CD4-positive, alpha-beta T cell treated with Interleukin-12 subunit alpha and Interleukin-12 subunit beta, for 1 hour (primary cell): ENCODE data around the gene ZDHHC7.
A peak's percentile ranks its signal among the peaks of the same experiment; 100 is the strongest.
"Not testable (repeated sequence)": the region's sequence is repeated elsewhere in the genome, so short reads cannot be mapped to it uniquely, and the experiment has no call there.

Source experiments
- DNase-seq: peaks from one replicate; pipeline ENCODE4 v3.0.0-alpha.2; 2020

The ZDHHC7 gene

DNA sequence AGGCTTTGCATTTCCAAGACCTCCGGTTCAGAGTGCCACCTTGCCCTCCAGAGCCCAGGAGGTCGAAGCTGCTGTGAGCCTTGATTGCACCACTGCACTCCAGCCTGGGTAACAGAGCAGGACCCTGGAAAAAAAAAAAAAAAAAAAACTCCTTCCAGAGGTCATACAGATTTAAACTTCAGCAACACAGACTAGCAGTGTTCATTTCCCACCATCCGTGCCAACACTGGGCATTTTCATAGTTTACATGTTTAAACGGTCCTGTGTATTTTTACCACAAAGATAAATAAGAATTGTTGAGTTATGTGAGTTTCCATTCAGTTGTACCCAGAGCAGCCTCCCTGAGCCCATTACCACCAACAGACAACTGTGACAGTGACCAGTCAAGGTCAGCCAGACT lies 50.4 kb downstream of the ZDHHC7 start:
- DNase-seq = no peak

DNA sequence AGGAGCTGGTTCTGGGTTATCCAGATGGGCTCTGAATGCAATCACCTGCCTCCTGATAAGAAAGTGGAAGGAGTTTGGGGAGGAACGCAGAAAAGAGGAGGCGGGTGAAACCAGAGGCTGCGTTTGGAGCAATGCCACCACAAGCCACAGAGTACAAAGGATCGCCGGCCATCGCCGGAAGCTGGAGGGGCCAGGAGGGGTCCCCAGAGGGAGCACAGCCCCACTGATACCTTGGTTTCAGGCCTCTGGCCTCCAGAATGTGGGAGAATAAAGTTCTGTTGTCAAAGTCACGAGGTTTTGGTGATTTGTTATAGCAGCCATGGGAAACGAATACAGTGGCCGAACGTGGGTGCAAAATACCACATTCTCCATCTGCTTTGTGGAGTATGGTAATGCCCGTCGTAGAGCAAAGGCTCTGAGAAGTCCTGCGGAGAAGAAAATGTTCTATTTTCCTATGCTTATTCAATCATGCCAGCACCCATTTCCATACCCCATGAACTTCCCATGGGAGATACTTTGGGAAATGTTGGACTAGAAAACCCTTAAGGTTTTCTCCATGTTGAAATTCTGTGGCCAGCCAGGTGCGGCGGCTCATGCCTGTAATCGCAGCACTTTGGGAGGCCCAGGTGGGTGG lies 51.4 kb downstream of the ZDHHC7 start:
- DNase-seq = no peak

DNA sequence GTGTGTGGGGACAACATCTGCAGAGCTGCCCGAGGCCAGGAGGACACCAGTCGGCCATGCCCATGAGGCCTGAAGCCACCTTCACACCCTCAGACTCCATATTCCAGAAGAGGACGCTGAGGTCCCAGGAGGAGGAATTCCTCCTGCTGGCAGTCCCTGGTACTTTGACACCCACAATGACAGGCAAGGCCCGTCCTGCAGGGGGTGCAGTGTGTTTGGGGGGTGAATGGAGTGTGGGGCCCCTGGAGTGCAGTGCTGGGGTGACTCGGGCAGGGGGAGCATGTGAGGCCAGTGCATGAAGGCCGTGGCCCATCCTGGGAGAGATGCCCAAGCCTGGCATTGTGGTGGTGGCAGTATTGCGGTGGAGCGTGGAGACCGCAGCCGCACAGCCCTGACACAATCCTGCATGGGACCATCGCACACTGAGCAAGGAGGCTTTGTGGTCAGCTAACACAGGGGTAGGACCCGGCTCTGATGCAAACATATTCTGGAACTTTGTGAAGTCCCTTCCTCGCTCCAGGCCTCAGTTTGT lies 52.2 kb downstream of the ZDHHC7 start:
- DNase-seq = no peak

DNA sequence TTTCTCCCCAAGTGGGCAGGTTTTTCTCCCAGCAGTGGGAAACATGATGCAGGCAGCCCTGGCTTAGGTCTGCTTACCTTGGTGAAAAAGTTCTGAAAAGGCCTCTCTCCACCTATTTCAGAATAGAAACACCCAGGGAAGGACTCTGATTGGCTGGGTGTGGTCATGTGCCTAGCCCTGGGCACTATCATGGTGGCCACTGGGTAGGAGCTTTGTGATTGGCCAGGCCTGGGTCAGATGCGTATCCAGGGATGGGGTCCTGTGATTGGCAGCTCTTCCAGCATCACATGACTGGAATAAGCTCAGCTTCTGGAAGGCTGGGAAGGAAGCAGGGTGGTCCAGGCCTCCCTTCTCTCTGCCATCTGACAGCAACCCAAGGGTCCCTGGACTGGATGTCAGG lies 53.5 kb downstream of the ZDHHC7 start:
- no peak for DNase-seq

DNA sequence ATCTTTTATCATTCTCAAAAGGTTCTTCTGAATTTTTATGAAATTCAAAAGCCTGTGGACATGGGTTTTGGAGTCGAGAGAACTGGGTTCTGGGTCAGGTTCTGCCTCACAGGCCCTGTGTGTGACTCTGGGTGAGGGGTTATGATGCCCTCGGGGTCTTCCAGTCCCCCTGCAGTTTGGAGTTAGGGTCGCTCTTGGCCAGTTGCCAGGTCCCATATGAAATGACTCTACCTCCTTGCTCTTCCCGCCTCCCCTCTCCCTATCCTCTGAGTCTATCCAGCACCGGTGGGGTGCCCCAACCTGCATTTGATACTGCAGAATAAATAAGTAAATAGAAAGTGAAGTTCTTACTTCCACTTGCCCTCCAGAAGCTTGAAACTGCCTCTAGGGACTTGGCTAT lies 54.1 kb downstream of the ZDHHC7 start:
- DNase-seq = no peak

DNA sequence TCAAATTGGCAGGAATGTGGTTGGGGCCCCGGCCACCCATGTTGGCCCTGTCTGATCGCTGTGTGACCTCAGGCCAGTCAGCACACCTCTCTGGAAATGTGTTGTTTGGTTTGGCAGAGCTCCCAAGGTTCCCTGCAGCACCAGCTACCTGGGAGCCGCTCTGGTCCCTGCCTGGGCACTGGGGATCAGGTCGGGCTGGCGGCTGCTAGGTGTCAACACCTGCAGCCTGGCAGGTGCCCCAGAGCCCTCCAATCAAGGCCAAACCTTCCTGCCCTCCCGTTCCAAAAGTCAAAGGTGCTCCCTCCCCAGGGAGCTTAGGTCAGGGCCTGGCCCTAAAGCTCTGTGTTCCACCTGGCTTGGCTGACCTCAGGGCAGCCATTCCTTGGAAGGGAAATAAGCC lies 55.9 kb downstream of the ZDHHC7 start:
- no peak for DNase-seq

DNA sequence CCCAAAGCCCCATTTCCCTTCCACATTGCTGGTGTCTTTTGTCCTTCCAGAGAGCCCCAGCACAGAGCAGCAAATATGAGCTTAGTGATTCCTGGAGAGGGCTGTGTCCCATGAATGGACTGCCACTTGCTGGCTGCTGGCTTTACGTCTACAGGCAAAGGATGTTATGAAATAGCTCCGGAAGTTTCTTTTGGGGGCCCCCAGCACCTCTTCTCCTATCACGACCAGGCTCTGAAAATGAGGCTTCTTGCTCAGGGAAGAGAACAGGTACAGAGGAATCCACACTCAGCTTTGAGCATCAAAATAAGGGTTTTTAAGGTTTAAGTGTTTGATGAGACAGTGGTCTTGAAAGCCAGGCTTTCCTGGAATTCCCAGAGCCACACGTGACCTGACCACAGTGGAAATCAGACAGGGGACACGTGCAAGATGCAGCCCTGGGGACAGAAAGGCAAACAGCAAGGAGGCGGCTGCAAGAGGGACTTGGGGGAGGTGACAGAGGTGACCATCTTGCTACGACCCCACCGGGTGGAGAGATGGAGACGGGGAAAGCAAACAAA lies 58.1 kb downstream of the ZDHHC7 start:
- DNase-seq = no peak

DNA sequence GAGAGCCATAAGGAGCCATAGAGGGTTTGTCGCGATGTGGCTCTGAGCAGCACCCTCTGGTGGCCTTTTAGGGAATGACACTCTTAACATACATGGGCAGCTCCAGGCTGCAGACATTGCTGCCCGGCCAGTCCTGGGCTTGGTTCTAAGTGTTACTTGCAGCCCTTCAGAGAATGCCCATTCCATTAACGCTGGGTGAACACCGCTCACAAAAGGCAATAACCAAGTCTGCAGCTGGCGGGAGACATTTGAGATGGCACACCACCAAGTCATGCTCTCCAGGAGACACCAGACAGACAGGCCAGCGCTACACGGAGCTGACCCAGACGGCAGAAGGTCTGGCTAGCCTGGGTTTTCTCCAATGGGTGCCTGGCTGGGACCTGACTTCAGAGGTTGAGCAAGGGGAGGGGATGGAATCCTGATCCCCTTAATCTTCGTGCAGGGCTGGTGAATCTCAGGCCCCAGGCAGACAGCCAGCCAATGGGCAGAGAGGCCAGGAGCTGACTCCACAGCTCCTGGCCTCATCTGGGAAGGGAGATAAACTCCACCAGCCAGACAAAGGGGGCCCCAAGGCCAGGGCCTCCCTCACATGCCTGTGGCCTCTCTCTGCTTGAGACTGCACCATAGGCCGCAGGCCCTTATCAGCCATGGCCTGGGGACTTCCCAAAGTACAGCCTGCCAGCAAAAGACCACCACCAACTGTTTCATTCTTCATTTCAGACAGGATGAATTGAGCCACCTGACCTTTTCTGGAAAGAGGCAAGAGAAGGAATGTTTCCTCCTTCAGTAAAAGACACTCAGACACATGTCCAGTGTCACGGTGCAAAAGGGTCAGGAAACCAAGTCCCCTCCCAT lies 58.8 kb downstream of the ZDHHC7 start:
- DNase-seq = peak; percentile 80

DNA sequence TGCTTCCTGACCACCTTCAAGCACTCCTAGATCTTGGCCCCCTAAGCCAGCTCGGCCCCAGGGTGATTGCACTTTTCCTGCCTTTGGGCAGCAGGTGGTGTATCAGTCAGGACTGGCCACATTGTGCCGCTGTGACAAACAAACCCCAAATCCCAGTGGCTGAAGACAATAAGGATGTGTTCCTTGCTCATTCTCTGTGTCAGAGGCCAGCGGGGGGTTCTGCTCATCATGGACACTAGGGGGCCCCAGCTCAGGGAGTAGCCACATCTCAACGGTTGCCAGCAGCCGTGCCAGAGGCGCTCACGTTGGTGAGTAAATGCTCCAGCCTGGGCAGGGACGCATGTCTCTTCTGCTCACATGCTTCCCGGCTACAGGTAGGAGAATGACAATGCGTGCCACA lies 60.4 kb downstream of the ZDHHC7 start:
- peak; percentile 37 for DNase-seq

DNA sequence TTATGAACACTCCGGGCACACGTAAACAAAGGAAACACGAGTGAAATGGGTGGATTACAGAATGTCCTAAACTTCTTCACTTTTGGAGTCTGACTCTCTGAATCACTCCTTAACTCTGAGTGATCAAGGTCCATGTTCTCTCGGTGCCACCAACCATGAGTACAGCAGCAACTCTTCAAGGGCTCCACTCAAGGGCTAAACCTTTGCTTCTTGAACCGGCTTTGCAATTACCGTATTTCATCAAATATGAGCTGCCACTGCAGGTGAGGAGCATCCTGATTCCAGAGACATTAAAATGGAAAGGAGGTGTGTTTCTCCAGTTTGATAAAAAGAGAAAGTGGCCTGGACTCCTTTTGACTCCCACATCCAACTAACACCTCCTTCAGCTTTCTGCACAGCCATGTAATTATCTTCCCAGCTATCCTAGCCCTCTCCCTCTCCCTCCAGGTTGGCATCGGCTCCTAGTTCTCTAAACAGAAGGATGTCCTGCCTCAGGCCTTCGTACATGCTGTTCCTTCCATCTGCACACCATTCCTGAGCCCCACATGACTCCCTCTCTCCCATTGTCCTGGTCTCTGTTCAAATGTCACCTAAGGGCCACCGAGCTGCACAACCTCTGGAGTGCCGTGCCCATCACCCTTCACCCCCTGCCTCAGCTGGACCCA lies 61.4 kb downstream of the ZDHHC7 start:
- DNase-seq = no peak

DNA sequence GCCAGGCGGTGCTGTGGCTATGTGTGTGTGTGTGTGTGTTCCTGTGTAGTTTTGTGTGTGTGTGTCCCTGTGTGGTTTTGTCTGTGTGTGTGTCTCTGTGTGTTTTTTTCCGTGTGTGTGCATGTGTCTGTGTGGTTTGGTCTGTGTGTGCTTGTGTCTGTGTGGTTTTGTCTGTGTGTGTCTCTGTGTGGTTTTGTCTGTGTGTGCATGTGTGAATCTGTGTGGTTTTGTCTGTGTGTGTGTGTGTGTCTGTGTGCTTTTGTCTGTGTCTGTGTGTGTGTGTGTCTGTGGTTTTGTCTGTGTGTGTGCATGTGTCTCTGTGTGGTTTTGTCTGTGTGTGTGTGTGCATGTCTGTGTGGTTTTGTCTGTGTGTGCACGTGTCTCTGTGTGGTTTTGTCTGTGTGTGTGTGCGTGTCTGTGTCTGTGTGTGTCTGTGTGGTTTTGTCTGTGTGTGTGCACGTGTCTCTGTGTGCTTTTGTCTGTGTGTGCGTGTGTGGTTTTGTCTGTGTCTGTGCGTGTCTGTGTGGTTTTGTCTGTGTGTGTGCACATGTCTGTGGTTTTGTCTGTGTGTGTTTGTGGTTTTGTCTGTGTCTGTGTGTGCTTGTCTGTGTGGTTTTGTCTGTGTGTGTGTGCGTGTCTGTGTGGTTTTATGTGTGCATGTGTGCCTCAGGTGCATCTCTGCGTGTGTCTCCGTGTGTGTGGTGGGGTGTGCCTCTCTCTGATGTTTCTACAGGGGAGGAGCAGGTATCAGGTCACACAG lies 62.3 kb downstream of the ZDHHC7 start:
- DNase-seq = no peak

DNA sequence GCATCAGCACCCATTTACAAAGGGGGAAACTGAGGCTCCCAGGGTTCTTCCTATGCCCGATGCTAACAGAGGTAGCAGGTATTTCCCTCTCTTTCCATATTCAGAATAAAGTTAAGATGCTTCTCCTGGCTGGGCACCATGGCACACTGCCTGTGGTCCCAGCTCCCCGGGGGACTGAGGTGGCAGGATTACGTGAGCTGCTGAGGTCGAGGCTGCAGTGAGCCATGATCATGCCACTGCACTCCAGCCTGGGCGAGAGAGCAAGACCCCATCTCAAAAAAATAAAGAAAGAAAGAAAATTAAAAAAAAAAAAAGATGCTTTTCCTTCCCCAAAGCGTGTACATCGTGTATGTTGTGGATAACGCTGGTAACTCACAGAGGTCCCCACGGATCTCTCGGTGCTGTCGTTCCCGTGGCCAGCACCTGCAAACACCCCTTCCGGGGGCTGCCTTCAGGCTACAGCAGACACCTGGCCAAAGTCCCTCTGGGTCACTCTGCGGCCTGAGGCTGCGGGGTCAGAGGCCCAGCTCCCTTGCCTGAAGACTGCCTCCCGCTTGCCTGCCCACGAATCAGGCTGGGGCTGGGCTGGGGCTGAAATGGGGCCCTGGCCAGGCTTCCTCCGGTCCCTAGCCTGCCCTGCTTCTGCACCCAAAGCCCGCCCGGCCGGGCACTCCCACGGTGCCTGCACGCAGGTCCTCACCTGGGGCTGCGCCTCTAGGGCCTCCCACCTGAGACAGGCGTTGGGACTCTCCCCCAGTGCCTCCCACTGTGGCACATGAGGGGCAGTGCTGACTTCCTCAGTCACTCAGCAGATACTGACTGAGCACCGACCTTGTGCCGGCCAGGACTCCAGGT lies 63.1 kb downstream of the ZDHHC7 start:
- DNase-seq = no peak

DNA sequence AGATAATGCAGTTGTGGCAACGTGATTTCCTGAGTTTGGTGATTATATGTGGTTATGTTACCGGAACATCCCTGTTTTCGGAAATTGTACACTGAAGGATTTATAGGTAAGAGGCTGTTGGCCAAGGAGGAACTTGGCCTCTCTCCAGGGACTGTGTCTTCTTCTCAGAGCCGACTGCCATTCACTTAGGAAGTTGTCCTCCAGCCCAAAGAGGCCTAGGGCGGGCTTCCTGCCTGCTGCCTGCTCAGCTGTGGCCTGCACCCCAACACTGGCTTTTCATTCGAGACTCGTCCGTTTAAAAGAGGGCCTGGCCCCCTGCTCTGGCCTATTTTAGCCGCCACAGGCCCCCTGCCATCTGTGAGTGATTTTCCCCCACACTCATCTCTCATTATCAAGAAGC lies 64.3 kb downstream of the ZDHHC7 start:
- DNase-seq = no peak

DNA sequence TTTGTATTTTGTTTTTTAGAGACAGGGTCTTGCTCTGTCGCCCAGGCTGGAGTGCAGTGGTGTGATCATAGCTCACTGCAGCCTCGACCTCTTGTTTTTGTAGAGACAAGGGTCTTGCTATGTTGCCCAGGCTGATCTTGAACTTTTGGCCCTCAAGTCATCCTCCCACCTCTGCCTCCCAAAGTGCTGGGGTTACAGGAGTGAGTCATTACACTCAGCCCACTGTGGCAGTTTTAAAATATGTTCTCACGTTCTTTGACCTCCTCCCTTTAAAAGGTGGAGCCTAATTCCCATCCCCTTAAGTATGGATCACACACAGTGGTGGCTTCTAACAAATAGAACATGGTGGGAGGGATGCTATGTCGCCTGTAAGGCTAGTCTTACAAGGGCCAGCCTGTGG lies 67.7 kb downstream of the ZDHHC7 start:
- DNase-seq = no peak

DNA sequence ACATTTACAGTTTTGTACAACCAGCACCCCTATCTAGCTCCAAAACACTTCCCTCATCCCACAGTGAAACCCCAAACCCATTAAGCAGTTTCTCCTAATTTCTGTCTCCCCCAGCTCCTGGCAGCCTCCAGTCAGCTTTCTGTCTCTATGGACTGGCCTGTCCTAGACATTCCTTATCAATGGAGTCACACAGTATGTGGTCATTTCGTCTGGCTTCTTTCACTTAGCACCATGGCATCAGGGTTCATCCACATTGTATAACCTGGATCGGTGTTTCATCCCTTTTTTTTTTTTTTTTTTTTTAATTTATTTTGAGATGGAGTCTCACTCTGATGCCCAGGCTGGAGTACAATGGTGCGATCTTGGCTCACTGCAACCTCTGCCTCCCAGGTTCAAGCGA lies 68.5 kb downstream of the ZDHHC7 start:
- DNase-seq = no peak

DNA sequence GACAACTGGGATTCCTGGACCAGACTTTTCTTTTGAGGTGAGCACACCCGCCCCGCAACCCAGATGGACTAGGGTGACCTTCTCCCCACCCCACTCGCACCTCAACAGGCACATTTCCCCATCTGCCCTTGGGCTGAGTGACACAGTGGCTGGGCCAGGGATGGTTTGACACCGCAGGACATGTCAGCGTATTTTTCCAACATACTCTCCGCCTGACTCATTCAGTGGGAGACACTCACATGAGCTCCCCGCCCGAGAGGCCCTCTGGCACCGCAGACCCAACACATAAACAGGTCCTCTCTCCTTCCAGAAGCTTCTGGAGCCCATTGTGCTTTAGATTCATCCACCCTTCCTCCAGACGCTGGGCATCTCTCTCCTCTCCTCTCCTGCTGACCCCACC lies 69.4 kb downstream of the ZDHHC7 start:
- no peak for DNase-seq

DNA sequence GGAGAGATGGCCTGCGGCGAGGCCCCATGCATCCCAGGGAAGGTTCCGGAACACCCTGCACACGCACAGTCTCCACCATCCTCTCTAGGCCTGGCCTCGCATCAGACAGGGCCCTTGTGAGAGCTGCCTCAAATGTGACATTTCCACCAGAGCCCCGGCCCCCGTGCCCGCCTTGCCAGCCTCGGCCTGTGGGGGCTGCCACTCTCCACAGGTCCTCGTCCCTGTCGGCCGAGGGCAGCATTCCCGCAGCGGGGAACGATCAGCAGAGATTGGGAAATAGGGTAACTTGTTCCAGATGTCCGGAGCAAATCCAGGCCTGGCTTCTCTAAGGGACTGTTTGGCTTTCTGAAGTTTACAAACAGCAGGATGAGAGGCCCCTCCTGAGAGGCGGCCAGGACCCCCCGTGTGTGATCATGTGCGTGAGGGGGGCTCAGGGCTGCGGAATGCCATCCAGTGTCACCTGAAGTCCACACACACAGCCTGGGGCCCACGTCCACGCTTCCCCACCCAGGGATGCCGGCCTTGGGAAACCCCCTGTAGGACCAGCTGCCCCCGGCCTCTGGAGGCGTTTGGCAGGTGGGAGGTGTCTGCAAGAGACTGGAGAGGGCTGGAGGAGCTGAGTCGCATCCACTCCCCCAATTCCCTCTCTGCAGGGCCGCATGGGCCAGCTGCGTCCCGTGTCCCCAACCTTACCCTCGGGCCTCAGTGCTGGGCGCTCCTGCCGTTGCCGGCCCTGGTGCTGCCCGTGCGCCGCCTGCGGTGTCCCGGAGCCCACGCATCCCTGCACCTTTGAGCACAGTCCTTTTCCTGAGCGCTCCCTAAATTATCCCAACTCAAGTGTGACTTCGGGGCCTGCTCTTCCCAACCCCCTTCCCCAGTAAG lies 70.4 kb downstream of the ZDHHC7 start:
- no peak for DNase-seq

DNA sequence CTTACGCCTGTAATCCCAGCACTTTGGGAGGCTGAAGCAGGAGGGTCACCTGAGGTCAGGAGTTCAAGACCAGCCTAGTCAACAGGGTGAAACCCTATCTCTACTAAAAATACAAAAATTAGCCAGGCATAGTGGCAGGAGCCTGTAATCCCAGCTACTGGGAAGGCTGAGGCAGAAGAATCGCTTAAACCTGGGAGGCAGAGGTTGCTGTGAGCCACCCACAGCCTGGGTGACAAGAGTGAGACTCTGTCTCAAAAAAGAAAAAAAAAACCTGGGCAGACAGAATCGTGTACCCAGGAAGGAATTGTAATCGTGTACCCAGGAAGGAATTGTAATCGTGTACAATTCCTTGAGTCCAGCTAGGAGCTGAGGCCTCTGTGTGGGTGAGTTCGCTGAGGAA lies 72.7 kb downstream of the ZDHHC7 start:
- not testable (repeated sequence) for DNase-seq

DNA sequence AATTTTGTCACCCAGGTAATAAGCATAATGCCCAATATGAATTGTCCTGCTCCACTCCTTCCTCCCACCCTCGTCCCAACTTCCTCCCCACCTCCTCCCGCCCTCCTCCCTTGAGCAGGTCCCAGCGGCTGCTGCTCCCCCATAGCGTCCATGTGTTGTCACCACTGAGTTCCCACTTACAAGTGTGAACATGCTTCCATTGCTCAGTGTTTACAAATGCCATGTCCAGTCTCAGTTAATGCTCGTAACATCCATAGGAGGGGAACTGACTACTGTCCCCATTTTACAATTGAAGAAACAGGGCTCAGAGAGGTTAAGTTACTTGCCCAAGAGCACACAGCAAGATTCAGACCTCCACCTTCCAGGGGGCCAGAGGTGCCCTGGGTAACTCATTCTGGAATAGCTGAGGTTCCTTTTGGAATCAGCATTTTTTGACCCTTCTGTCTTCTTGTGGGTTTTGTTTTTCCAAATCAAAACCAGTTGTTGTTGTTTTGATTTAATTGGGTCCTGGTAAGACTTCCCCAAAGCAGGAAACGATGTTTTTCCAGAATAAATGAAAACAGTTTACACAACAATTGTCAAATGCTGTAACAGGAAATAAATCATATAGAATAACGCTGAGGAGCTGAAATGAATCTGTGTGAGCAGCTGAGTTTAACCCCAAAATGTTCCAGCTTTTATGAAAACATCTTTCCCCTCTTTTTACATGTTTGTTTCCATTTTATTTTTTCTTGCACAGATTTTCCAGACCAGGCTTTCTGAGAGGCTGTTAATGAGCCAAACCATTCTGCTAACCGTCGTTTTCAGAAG lies 73.9 kb downstream of the ZDHHC7 start:
- no peak for DNase-seq
